ENCODE data around the gene FBXO3. TPM values are rescaled to one million over a fixed set of nuclear protein-coding genes. Genes with fewer than 3 reads are reported as not detected.

FBXO3 gene
- total RNA-seq, 1 donor from 2014 or later, result 61.0 TPM

DNA sequence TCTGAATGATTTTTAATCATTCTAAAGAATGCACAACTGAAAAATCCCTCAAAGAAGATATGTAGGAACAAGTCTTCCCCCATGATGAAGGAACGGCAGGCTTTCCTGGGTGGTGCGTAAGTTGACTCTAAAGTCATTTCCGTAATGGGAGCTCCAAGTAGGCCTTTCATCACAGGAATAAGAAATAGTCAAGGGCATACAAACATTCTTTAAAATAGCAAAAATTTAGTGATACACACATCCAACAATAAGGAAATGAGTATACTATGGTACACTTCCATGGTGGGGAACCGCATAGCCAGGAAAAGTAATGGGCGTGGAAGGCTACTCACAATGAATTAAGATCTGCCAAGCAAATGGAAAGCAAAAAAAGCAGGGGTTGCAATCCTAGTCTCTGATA is 48.8 kb downstream of the FBXO3 start:
- H3K27ac Mint-ChIP-seq, result no peak overlapping the region
- no peak overlapping the region for H2AFZ ChIP-seq (replicated peaks)
- H3K36me3 ChIP-seq, result no peaks in the 10 kb centered on the region
- H3K9me3 ChIP-seq (ENCODE audit: low read depth), result no peaks in the 10 kb centered on the region
- H3K4me1 ChIP-seq, result peaks cover 12% of the 10 kb centered on the region
- H3K4me3 ChIP-seq, result no peak overlapping the region
- no peak overlapping the region for H3K4me2 ChIP-seq
- no peak overlapping the region for H3K27ac ChIP-seq
- DNase-seq (ENCODE audit: low spot score), result no peak
- no peak overlapping the region for H3K9ac ChIP-seq
- peaks cover 33% of the 10 kb centered on the region for H3K36me3 Mint-ChIP-seq
- no peak overlapping the region for H3K4me3 Mint-ChIP-seq
- no peaks in the 10 kb centered on the region for H3K27me3 Mint-ChIP-seq (ENCODE audit: insufficient read depth, low read depth)
- peaks cover 27% of the 10 kb centered on the region for H3K9me3 Mint-ChIP-seq
- peaks cover 23% of the 10 kb centered on the region for H3K4me1 Mint-ChIP-seq
- H3F3A ChIP-seq (ENCODE audit: low read depth), result no peaks in the 10 kb centered on the region
- TF ChIP-seq EZH2phosphoT487 (IDR thresholded peaks at IDR 0.05), result no peak
- no peak for TF ChIP-seq CTCF (IDR thresholded peaks at IDR 0.05)
- TF ChIP-seq EZH2 (IDR thresholded peaks at IDR 0.05), result no peak
- peaks cover 47% of the 10 kb centered on the region for H3K79me2 ChIP-seq (ENCODE audit: low read depth)
- no peaks in the 10 kb centered on the region for H3K27me3 ChIP-seq
- H4K20me1 ChIP-seq (ENCODE audit: low read depth), result peaks cover 22% of the 10 kb centered on the region

GRCh38 chr11:33724644-33725035 is 49.7 kb downstream of the FBXO3 start:
- H3K4me3 ChIP-seq, result no peak overlapping the region
- no peaks in the 10 kb centered on the region for H3K9me3 ChIP-seq (ENCODE audit: low read depth)
- no peaks in the 10 kb centered on the region for H3K27me3 ChIP-seq
- no peaks in the 10 kb centered on the region for H3K36me3 ChIP-seq
- H3K36me3 Mint-ChIP-seq, result peaks cover 36% of the 10 kb centered on the region
- H3K27me3 Mint-ChIP-seq (ENCODE audit: insufficient read depth, low read depth), result no peaks in the 10 kb centered on the region
- peaks cover 23% of the 10 kb centered on the region for H3K4me1 Mint-ChIP-seq
- no peak overlapping the region for H3K4me3 Mint-ChIP-seq
- H2AFZ ChIP-seq (replicated peaks), result no peak overlapping the region
- peaks cover 27% of the 10 kb centered on the region for H3K9me3 Mint-ChIP-seq
- no peak for DNase-seq (ENCODE audit: low spot score)
- H3K4me1 ChIP-seq, result peaks cover 12% of the 10 kb centered on the region
- H3K4me2 ChIP-seq, result peak overlapping the region; percentile 25
- H3K79me2 ChIP-seq (ENCODE audit: low read depth), result peaks cover 39% of the 10 kb centered on the region
- H3K9ac ChIP-seq, result no peak overlapping the region
- TF ChIP-seq EZH2 (IDR thresholded peaks at IDR 0.05), result no peak
- TF ChIP-seq EZH2phosphoT487 (IDR thresholded peaks at IDR 0.05), result no peak
- TF ChIP-seq CTCF (IDR thresholded peaks at IDR 0.05), result no peak
- H4K20me1 ChIP-seq (ENCODE audit: low read depth), result peaks cover 22% of the 10 kb centered on the region
- no peak overlapping the region for H3K27ac ChIP-seq
- H3F3A ChIP-seq (ENCODE audit: low read depth), result no peaks in the 10 kb centered on the region
- peak overlapping the region; percentile 42 for H3K27ac Mint-ChIP-seq

GRCh38 chr11:33723238-33723881 is 51.0 kb downstream of the FBXO3 start:
- Mint-ChIP-seq H3K36me3 (peaks cover 32% of the 10 kb centered on the region), H3K27ac (no peak overlapping the region), H3K4me1 (peaks cover 23% of the 10 kb centered on the region), H3K4me3 (no peak overlapping the region), H3K27me3 (ENCODE audit: insufficient read depth, low read depth) (no peaks in the 10 kb centered on the region), H3K9me3 (peaks cover 23% of the 10 kb centered on the region)
- H3K4me3 ChIP-seq, result no peak overlapping the region
- H3K9ac ChIP-seq, result no peak overlapping the region
- H3K27me3 ChIP-seq, result no peaks in the 10 kb centered on the region
- H3K4me2 ChIP-seq, result no peak overlapping the region
- no peak overlapping the region for H2AFZ ChIP-seq (replicated peaks)
- H3F3A ChIP-seq (ENCODE audit: low read depth), result no peaks in the 10 kb centered on the region
- no peaks in the 10 kb centered on the region for H3K9me3 ChIP-seq (ENCODE audit: low read depth)
- TF ChIP-seq CTCF (IDR thresholded peaks at IDR 0.05) (no peak), EZH2phosphoT487 (IDR thresholded peaks at IDR 0.05) (no peak), EZH2 (IDR thresholded peaks at IDR 0.05) (no peak)
- no peak for DNase-seq (ENCODE audit: low spot score)
- no peaks in the 10 kb centered on the region for H3K36me3 ChIP-seq
- peaks cover 12% of the 10 kb centered on the region for H3K4me1 ChIP-seq
- no peak overlapping the region for H3K27ac ChIP-seq
- peaks cover 22% of the 10 kb centered on the region for H4K20me1 ChIP-seq (ENCODE audit: low read depth)
- peaks cover 26% of the 10 kb centered on the region for H3K79me2 ChIP-seq (ENCODE audit: low read depth)
